DND-41 (cell line): Measurements from ENCODE around the gene KRTAP19-1.

Experiments
- ATAC-seq: fragments of 200-7000 bp; cut with Tn5 transposase; 3 replicates; pipeline ENCODE4 v1.9.1; 2021; ENCODE audit warnings: low read depth; ENCODE audit not compliant: insufficient read depth
- DNase-seq: peaks from one replicate; pipeline ENCODE4 v3.0.0-alpha.2; 2020
- H2AFZ ChIP-seq: 2 replicates; pipeline ENCODE4 v1.6.0; 2012; ENCODE audit warnings: low read depth, low read length
- H3K27ac ChIP-seq: 2 replicates; pipeline ENCODE4 v1.5.1; 2012; ENCODE audit warnings: low read length, inconsistent platforms
- H3K27me3 ChIP-seq: fragments of 200-600 bp; sonication (generic); 2 replicates; pipeline ENCODE4 v1.6.0; 2012; ENCODE audit warnings: low read length, mild to moderate bottlenecking, inconsistent platforms; ENCODE audit not compliant: insufficient read depth, poor library complexity
- H3K36me3 ChIP-seq: 2 replicates; pipeline ENCODE4 v1.5.1; 2012; ENCODE audit warnings: low read length, inconsistent platforms; ENCODE audit not compliant: insufficient read depth
- H3K4me1 ChIP-seq: 2 replicates; pipeline ENCODE4 v1.5.1; 2012; ENCODE audit warnings: mild to moderate bottlenecking, low read length; ENCODE audit not compliant: insufficient read depth
- H3K4me2 ChIP-seq: 2 replicates; pipeline ENCODE4 v1.6.0; 2012; ENCODE audit warnings: mild to moderate bottlenecking, moderate library complexity, low read length, inconsistent platforms; ENCODE audit not compliant: insufficient read depth
- H3K4me3 ChIP-seq, 2 experiments: fragments of 200-600 bp in 1 of 2; shearing (Covaris generic) in 1 of 2; 2 replicates each; pipeline ENCODE4 v1.5.1; 2012 to 2016; ENCODE audit warnings: inconsistent platforms in 2 of 2, low read length in 2 of 2, mild to moderate bottlenecking in 2 of 2, low read depth in 1 of 2, moderate library complexity in 1 of 2
- H3K79me2 ChIP-seq: 2 replicates; pipeline ENCODE4 v1.6.0; 2012; ENCODE audit warnings: low read length, inconsistent platforms; ENCODE audit not compliant: insufficient read depth
- H3K9ac ChIP-seq: 2 replicates; pipeline ENCODE4 v1.6.0; 2012; ENCODE audit warnings: low read depth, mild to moderate bottlenecking, inconsistent platforms, low read length, moderate library complexity
- H3K9me3 ChIP-seq: 2 replicates; pipeline ENCODE4 v1.5.1; 2012; ENCODE audit warnings: low read length, moderate library complexity, mild to moderate bottlenecking, inconsistent platforms; ENCODE audit not compliant: insufficient read depth, severe bottlenecking
- H4K20me1 ChIP-seq: 2 replicates; pipeline ENCODE4 v1.6.0; 2012; ENCODE audit warnings: low read length; ENCODE audit not compliant: insufficient read depth
- EZH2 ChIP-seq: IDR thresholded peaks from 3 replicates; pipeline ENCODE4 v1.6.1; 2012; ENCODE audit warnings: borderline replicate concordance, low read depth, mild to moderate bottlenecking, moderate library complexity, low read length, inconsistent platforms; ENCODE audit not compliant: severe bottlenecking
- TF ChIP-seq, protein P1 (sequence below): IDR thresholded peaks from 2 replicates; pipeline ENCODE4 v1.5.1; 2012; ENCODE audit warnings: borderline replicate concordance, low read length, moderate library complexity, mild to moderate bottlenecking; ENCODE audit not compliant: poor library complexity, severe bottlenecking; ENCODE audit errors: extremely low read depth

Gene KRTAP19-1

DNA sequence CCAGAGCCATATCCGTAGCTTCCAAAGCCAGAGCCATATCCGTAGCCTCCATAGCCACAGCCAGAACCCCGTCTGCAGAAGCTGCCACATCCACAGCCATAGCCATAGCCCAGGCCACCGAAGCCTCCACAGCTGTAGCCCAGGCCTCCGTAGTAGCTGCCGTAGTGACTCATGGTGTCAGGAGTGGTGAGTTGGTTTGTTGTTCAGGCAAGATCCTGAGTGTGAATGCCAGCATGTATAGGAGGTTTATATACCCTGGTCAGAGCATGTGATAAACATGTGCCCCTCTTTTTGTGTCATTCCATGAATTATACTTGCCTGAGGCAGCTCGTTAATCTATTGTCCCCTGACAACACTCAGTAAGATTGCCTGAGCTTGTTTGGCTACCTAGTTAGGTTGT lies at the start of gene KRTAP19-1:
KRTAP19-1 (minus strand) TSS at position 223 of the 400 bp plus-strand sequence; CDS start at position 173, 50 bp downstream.
- Histone ChIP-seq H3K4me3 (no peak within 1 kb of the TSS), H3K79me2 (no peaks in the 10 kb centered on the region), H3K27ac (no peak within 1 kb of the TSS), H3K9me3 (no peaks in the 10 kb centered on the region), H3K4me2 (no peak within 1 kb of the TSS), H3K36me3 (no peaks in the 10 kb centered on the region), H3K9ac (no peak within 1 kb of the TSS), H4K20me1 (no peaks in the 10 kb centered on the region), H3K4me1 (no peaks in the 10 kb centered on the region), H3K27me3 (no peaks in the 10 kb centered on the region), H2AFZ (no peak within 1 kb of the TSS)
- ATAC-seq, result no peak
- TF ChIP-seq EZH2, result no peak
- TF ChIP-seq, protein P1, sequence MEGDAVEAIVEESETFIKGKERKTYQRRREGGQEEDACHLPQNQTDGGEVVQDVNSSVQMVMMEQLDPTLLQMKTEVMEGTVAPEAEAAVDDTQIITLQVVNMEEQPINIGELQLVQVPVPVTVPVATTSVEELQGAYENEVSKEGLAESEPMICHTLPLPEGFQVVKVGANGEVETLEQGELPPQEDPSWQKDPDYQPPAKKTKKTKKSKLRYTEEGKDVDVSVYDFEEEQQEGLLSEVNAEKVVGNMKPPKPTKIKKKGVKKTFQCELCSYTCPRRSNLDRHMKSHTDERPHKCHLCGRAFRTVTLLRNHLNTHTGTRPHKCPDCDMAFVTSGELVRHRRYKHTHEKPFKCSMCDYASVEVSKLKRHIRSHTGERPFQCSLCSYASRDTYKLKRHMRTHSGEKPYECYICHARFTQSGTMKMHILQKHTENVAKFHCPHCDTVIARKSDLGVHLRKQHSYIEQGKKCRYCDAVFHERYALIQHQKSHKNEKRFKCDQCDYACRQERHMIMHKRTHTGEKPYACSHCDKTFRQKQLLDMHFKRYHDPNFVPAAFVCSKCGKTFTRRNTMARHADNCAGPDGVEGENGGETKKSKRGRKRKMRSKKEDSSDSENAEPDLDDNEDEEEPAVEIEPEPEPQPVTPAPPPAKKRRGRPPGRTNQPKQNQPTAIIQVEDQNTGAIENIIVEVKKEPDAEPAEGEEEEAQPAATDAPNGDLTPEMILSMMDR, result no peak
- no peak for DNase-seq

DNA sequence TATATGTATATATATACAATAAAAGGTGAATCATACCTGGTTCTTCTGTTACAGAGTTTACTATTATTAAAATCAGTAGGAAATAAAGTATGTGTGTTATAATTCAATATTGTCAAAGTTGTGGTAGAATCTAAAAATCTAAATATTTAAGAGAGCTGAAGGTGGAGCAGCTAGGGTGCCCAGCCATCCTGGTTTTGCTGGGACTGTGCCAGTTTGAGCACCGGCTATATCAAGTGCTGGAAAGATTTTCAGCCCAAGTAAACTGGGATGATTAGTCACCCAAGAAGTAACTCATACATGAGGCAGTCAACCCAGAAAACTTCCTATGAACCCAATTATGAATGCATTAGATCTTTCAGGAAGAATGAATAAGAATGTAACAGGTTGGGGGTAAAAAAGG lies 38.7 kb upstream of the KRTAP19-1 start:
- Histone ChIP-seq H3K9ac (no peak overlapping the region), H3K79me2 (no peaks in the 10 kb centered on the region), H4K20me1 (no peaks in the 10 kb centered on the region), H3K4me2 (no peak overlapping the region), H3K36me3 (no peaks in the 10 kb centered on the region), H3K4me3 (no peak overlapping the region), H2AFZ (no peak overlapping the region), H3K4me1 (no peaks in the 10 kb centered on the region), H3K27me3 (no peaks in the 10 kb centered on the region), H3K27ac (no peak overlapping the region), H3K9me3 (no peaks in the 10 kb centered on the region)
- TF ChIP-seq, protein P1, result no peak
- TF ChIP-seq EZH2, result no peak
- ATAC-seq (no peak), DNase-seq (no peak)

DNA sequence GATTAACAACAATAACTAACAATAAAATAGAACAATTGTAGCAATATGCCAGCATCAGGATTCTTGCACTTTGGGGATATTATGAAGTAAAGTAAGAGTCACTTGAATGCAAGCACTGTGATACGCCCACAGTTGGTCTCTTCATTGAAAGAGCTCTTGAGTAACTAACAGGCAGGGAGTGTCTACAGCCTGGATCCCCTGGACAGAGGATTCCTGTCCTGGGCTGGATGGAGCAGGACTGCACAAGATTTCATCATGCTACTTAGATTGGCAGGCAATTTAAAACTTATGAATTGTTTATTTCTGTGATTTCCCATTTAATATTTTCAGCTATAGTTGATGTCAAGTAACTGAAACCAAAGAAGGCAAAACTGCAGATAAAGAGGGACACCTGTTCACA lies 35.5 kb upstream of the KRTAP19-1 start:
- H3K4me2 ChIP-seq, result no peak overlapping the region
- H3K36me3 ChIP-seq, result no peaks in the 10 kb centered on the region
- no peak overlapping the region for H3K9ac ChIP-seq
- H3K4me3 ChIP-seq, result no peak overlapping the region
- no peaks in the 10 kb centered on the region for H3K9me3 ChIP-seq
- ATAC-seq (no peak), DNase-seq (no peak)
- H3K27ac ChIP-seq, result no peak overlapping the region
- no peak overlapping the region for H2AFZ ChIP-seq
- no peak for TF ChIP-seq EZH2
- TF ChIP-seq, protein P1, result no peak
- H3K27me3 ChIP-seq, result no peaks in the 10 kb centered on the region
- H3K79me2 ChIP-seq, result no peaks in the 10 kb centered on the region
- H4K20me1 ChIP-seq, result no peaks in the 10 kb centered on the region
- H3K4me1 ChIP-seq, result no peaks in the 10 kb centered on the region
